Right ventricle myocardium superior (tissue), 1 donor: Measurements from ENCODE around the gene HS6ST2. TPM values are rescaled to one million over a fixed set of nuclear protein-coding genes. Genes with fewer than 3 reads are reported as not detected.

Experiments
- ATAC-seq: fragments of 200-7000 bp; cut with Tn5 transposase; one replicate; pipeline ENCODE4 v1.9.1; 2020; ENCODE audit warnings: mild to moderate bottlenecking; ENCODE audit not compliant: poor library complexity
- DNase-seq: peaks from one replicate; pipeline ENCODE4 v3.0.0-alpha.2; 2020
- intact Hi-C: fragments of 100-400 bp; cut with DNase I; formaldehyde crosslinking; loops from one replicate; pipeline ENCODE4 v1.11.2; 2022
- total RNA-seq: library from RNA; stranded (reverse); fragmentation: NEBNext Ultra II Directional; extraction: Animal tissue kit (Norgen Biotek cat#: 25700); gene quantifications from one replicate; pipeline ENCODE4 v1.2.1, GENCODE V29; 2021
- donor health status: DM: no; HTN: yes; CAD: no; lungs with severe emphysema.

The HS6ST2 gene
- total RNA-seq, 1 donor from 2014 or later: 0.08 TPM

GRCh38 chrX:132714913-132715312 lies 243.5 kb downstream of the HS6ST2 start:
- intact Hi-C loops: no loop called here
- DNase-seq: no peak
- ATAC-seq: no peak

GRCh38 chrX:132712350-132712749 lies 246.1 kb downstream of the HS6ST2 start:
- intact Hi-C loops: no loop called here
- no peak for ATAC-seq
- no peak for DNase-seq

- ATAC-seq (no peak), DNase-seq (no peak)
- intact Hi-C loops: no loop called here
These were observed 247.7 kb downstream of the HS6ST2 start for GRCh38 chrX:132710656-132711155.

GRCh38 chrX:132708529-132708928 lies 249.9 kb downstream of the HS6ST2 start:
- no peak for ATAC-seq
- no peak for DNase-seq
- intact Hi-C loops: no loop called here

GRCh38 chrX:132704769-132705168 lies 253.7 kb downstream of the HS6ST2 start:
- no peak for ATAC-seq
- no peak for DNase-seq
- intact Hi-C loops: no loop called here

GRCh38 chrX:132694382-132694781 lies 264.0 kb downstream of the HS6ST2 start:
- no peak for ATAC-seq
- no peak for DNase-seq
- intact Hi-C loops: no loop called here

- ATAC-seq (no peak), DNase-seq (no peak)
- intact Hi-C loops: no loop called here
These were observed 265.9 kb downstream of the HS6ST2 start for GRCh38 chrX:132692526-132692925.

- ATAC-seq (no peak), DNase-seq (no peak)
- intact Hi-C loops: no loop called here
These were observed 266.4 kb downstream of the HS6ST2 start for GRCh38 chrX:132692066-132692465.

- intact Hi-C loops: no loop called here
- ATAC-seq (no peak), DNase-seq (no peak)
These were observed 268.5 kb downstream of the HS6ST2 start for GRCh38 chrX:132689612-132690563.

- DNase-seq: no peak
- intact Hi-C loops: no loop called here
- no peak for ATAC-seq
These were observed 273.2 kb downstream of the HS6ST2 start for GRCh38 chrX:132685276-132685675.

- intact Hi-C loops: no loop called here
- no peak for DNase-seq
- no peak for ATAC-seq
These were observed 281.2 kb downstream of the HS6ST2 start for GRCh38 chrX:132677233-132677716.

- ATAC-seq: no peak
- intact Hi-C loops: no loop called here
These were observed 281.8 kb downstream of the HS6ST2 start for GRCh38 chrX:132676561-132677186.

GRCh38 chrX:132676102-132676501 lies 282.3 kb downstream of the HS6ST2 start:
- ATAC-seq (no peak), DNase-seq (no peak)
- intact Hi-C loops: no loop called here

More at GRCh38 chrX:132676561-132677186, 281.8 kb downstream of the HS6ST2 start:
- no peak for DNase-seq

- ATAC-seq: no peak
- DNase-seq: no peak
- intact Hi-C loops: no loop called here
These were observed 285.1 kb downstream of the HS6ST2 start for GRCh38 chrX:132673331-132673730.

- intact Hi-C loops: no loop called here
These were observed 287.2 kb downstream of the HS6ST2 start for GRCh38 chrX:132671229-132671641.

GRCh38 chrX:132669142-132669541 lies 289.3 kb downstream of the HS6ST2 start:
- intact Hi-C loops: no loop called here
- ATAC-seq: no peak
- no peak for DNase-seq

More at GRCh38 chrX:132671229-132671641, 287.2 kb downstream of the HS6ST2 start:
- ATAC-seq: no peak
- DNase-seq: no peak

GRCh38 chrX:132668178-132668577 lies 290.3 kb downstream of the HS6ST2 start:
- no peak for DNase-seq
- intact Hi-C loops: no loop called here
- no peak for ATAC-seq

- ATAC-seq (no peak), DNase-seq (no peak)
- intact Hi-C loops: no loop called here
These were observed 292.8 kb downstream of the HS6ST2 start for GRCh38 chrX:132665676-132666075.

GRCh38 chrX:132664273-132664672 lies 294.2 kb downstream of the HS6ST2 start:
- ATAC-seq (no peak), DNase-seq (no peak)
- intact Hi-C loops: no loop called here

- DNase-seq: no peak
- no peak for ATAC-seq
- intact Hi-C loops: no loop called here
These were observed 295.6 kb downstream of the HS6ST2 start for GRCh38 chrX:132662844-132663243.
